MCF 10A (cell line): ENCODE data around the gene SLC17A3. TPM values are rescaled to one million over a fixed set of nuclear protein-coding genes. Genes with fewer than 3 reads are reported as not detected.

Source experiments
- BruUV-seq: library from RNA; stranded (reverse); fragments of 400-500 nt; replicated peaks from 2 replicates; lab custom pipeline; 2021; lab: Mats Ljungman, UMichigan
- CTCF ChIA-PET: fragments of 300-600 bp; sonication (Branson Sonifier 250); formaldehyde crosslinking; extraction: SDS; loops from one replicate; lab custom pipeline; 2021; ENCODE audit warnings: antibody characterized with exemption, inconsistent platforms; lab: Yijun Ruan, JAX
- POLR2A ChIA-PET: fragments of 300-600, 350-650 bp; sonication (Branson Sonifier 250); formaldehyde crosslinking; extraction: SDS; loops from one replicate; lab custom pipeline; 2020; ENCODE audit warnings: antibody characterized with exemption, inconsistent platforms; lab: Yijun Ruan, JAX
- DNase-seq: peaks from one replicate; pipeline ENCODE4 v3.0.0-alpha.2; 2018; ENCODE audit not compliant: unreplicated experiment
- H3K27ac Mint-ChIP-seq: one replicate; pipeline ENCODE4 v1.8.0; 2022; ENCODE audit warnings: mild to moderate bottlenecking, low read depth, mixed read lengths; ENCODE audit not compliant: unreplicated experiment
- H3K27me3 Mint-ChIP-seq: one replicate; pipeline ENCODE4 v1.8.0; 2022; ENCODE audit warnings: mixed read lengths; ENCODE audit not compliant: insufficient read depth, unreplicated experiment
- H3K36me3 Mint-ChIP-seq: one replicate; pipeline ENCODE4 v1.8.0; 2022; ENCODE audit warnings: mild to moderate bottlenecking, moderate library complexity, mixed read lengths; ENCODE audit not compliant: insufficient read depth, unreplicated experiment
- H3K4me1 Mint-ChIP-seq: one replicate; pipeline ENCODE4 v1.8.0; 2022; ENCODE audit warnings: mixed read lengths; ENCODE audit not compliant: insufficient read depth, unreplicated experiment
- H3K4me3 Mint-ChIP-seq: one replicate; pipeline ENCODE4 v1.8.0; 2022; ENCODE audit warnings: mild to moderate bottlenecking, moderate library complexity, mixed read lengths; ENCODE audit not compliant: unreplicated experiment
- H3K9me3 Mint-ChIP-seq: one replicate; pipeline ENCODE4 v1.8.0; 2022; ENCODE audit warnings: mixed read lengths; ENCODE audit not compliant: unreplicated experiment
- CTCF ChIP-seq: fragments of 200-600 bp; IDR thresholded peaks from one replicate; pipeline ENCODE4 v1.8.0; 2022; ENCODE audit warnings: antibody characterized with exemption, mild to moderate bottlenecking; ENCODE audit not compliant: unreplicated experiment
- intact Hi-C: fragments of 100-400 bp; cut with micrococcal nuclease; formaldehyde crosslinking; loops from 2 replicates; pipeline ENCODE4 v1.14.1; 2022
- total RNA-seq: library from RNA; stranded (reverse); gene quantifications from 2 replicates; pipeline ENCODE4 v1.2.3, GENCODE V29; 2022

The SLC17A3 gene
- total RNA-seq, 1 experiment from 2014 or later, result not detected

- no peak for TF ChIP-seq CTCF
- no peak for DNase-seq
- Mint-ChIP-seq H3K9me3 (no peaks in the 10 kb centered on the region), H3K27me3 (no peaks in the 10 kb centered on the region), H3K4me3 (no peak overlapping the region), H3K27ac (no peak overlapping the region), H3K4me1 (no peaks in the 10 kb centered on the region), H3K36me3 (no peaks in the 10 kb centered on the region)
- BruUV-seq, result no TSS peak
- intact Hi-C loops, result no loop called here
- CTCF ChIA-PET, result no interaction called here
- POLR2A ChIA-PET, result no interaction called here
Measured at GRCh38 chr6:25913741-25914140, 39.7 kb upstream of the SLC17A3 start.

- Mint-ChIP-seq H3K4me1 (no peaks in the 10 kb centered on the region), H3K4me3 (no peak overlapping the region), H3K9me3 (no peaks in the 10 kb centered on the region), H3K36me3 (no peaks in the 10 kb centered on the region), H3K27me3 (peaks cover 11% of the 10 kb centered on the region), H3K27ac (no peak overlapping the region)
- no TSS peak for BruUV-seq
- no peak for DNase-seq
- CTCF ChIA-PET, result no interaction called here
- intact Hi-C loops, result no loop called here
- POLR2A ChIA-PET, result no interaction called here
- TF ChIP-seq CTCF, result no peak
Measured at GRCh38 chr6:25911351-25911750, 37.3 kb upstream of the SLC17A3 start.

GRCh38 chr6:25907475-25908014 is 33.5 kb upstream of the SLC17A3 start:
- Mint-ChIP-seq H3K27ac (no peak overlapping the region), H3K9me3 (no peaks in the 10 kb centered on the region), H3K36me3 (no peaks in the 10 kb centered on the region), H3K27me3 (peaks cover 11% of the 10 kb centered on the region), H3K4me1 (no peaks in the 10 kb centered on the region), H3K4me3 (no peak overlapping the region)
- BruUV-seq, result no TSS peak
- POLR2A ChIA-PET, result interaction anchor here (0.5 kb wide), 1 partner anchor 525 kb away, joined by 3 read pairs; no protein-coding TSS in a partner anchor
- DNase-seq, result no peak
- CTCF ChIA-PET, result interaction anchor here (0.7 kb wide), 1 partner anchor 575 kb away, joined by 3 read pairs; no protein-coding TSS in a partner anchor
- no peak for TF ChIP-seq CTCF
- intact Hi-C loops, result no loop called here

DNA sequence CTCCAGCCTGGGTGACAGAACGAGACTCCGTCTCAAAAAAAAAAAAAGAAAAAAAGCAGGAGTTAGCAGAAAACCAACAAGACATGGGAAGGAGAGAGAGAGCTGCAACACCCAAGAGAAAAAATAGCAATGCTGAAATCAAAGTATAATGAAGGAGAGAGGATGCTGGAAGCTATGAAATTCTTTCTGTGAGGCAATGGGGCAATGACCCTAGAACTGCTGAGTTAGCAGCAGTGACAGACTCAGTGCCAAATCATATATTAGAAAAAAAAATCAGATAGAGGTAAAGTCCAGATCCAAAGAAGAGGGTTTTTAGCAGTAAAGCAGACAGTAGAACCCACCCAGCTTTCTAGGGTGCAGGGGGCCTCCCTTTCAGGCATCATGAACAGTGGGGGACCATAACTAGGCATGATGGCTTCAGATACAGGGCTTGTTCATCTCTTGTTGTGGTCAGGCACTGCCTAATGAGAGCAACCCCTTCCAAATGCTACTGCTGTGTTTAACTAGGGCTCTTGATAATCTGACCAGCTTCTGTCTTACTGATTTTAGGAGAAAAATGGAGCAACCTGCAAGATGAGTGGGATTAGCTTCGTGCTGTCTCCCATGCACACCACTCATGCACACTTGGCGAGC is 29.5 kb upstream of the SLC17A3 start:
- BruUV-seq, result no TSS peak
- TF ChIP-seq CTCF, result no peak
- intact Hi-C loops, result no loop called here
- Mint-ChIP-seq H3K27me3 (peaks cover 11% of the 10 kb centered on the region), H3K4me1 (no peaks in the 10 kb centered on the region), H3K9me3 (no peaks in the 10 kb centered on the region), H3K27ac (no peak overlapping the region), H3K36me3 (no peaks in the 10 kb centered on the region), H3K4me3 (no peak overlapping the region)
- ChIA-PET CTCF (interaction anchor here (0.6 to 1.1 kb wide), 5 partner anchors 12 to 20 kb away, joined by 3 to 5 read pairs (median 3); no protein-coding TSS in a partner anchor), POLR2A (interaction anchor here (0.6 to 1.1 kb wide), 2 partner anchors 24 to 49 kb away, joined by 3 read pairs; no protein-coding TSS in a partner anchor)
- no peak for DNase-seq
